ENCODE results near the gene HOATZ.

- no peak for TF ChIP-seq POLR2A (IDR thresholded peaks at IDR 0.05)
- TF ChIP-seq, protein P1, sequence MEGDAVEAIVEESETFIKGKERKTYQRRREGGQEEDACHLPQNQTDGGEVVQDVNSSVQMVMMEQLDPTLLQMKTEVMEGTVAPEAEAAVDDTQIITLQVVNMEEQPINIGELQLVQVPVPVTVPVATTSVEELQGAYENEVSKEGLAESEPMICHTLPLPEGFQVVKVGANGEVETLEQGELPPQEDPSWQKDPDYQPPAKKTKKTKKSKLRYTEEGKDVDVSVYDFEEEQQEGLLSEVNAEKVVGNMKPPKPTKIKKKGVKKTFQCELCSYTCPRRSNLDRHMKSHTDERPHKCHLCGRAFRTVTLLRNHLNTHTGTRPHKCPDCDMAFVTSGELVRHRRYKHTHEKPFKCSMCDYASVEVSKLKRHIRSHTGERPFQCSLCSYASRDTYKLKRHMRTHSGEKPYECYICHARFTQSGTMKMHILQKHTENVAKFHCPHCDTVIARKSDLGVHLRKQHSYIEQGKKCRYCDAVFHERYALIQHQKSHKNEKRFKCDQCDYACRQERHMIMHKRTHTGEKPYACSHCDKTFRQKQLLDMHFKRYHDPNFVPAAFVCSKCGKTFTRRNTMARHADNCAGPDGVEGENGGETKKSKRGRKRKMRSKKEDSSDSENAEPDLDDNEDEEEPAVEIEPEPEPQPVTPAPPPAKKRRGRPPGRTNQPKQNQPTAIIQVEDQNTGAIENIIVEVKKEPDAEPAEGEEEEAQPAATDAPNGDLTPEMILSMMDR (IDR thresholded peaks at IDR 0.05) = no peak
- TF ChIP-seq EP300 (IDR thresholded peaks at IDR 0.05) = no peak
These were observed 8.8 kb downstream of the HOATZ start for GRCh38 chr11:111523343-111523742.
